ENCODE results near the gene KCTD7.
"Not testable (repeated sequence)": the region's sequence is repeated elsewhere in the genome, so short reads cannot be mapped to it uniquely, and the experiment has no call there.

GRCh38 chr7:66588226-66588625, 40.5 kb upstream of the KCTD7 start:
- TF ChIP-seq POLR2AphosphoS5 (IDR thresholded peaks at IDR 0.05; ENCODE audit: borderline replicate concordance, low read depth, low read length); EZH2 (IDR thresholded peaks at IDR 0.05): not testable (repeated sequence)

Data from SK-N-MC (cell line).